ENCODE results near the gene CDC42.
"Not testable (repeated sequence)": the region's sequence is repeated elsewhere in the genome, so short reads cannot be mapped to it uniquely, and the experiment has no call there.

GRCh38 chr1:22034834-22035233 is 17.7 kb upstream of the CDC42 start:
- TF ChIP-seq POLR2A (IDR thresholded peaks at IDR 0.05; ENCODE audit: low read length); GATA1 (IDR thresholded peaks at IDR 0.05; ENCODE audit: low read depth, low read length): not testable (repeated sequence)

Measured in erythroblast (primary cell).